Gastroesophageal sphincter (tissue), 4 donors: ENCODE measurements around the gene SGCD. TPM values are rescaled to one million over a fixed set of nuclear protein-coding genes. Genes with fewer than 3 reads are reported as not detected.
A peak's percentile ranks its signal among the peaks of the same experiment; 100 is the strongest.

Experiments
- ATAC-seq: fragments of 150-250 bp; one replicate; pipeline ENCODE4 v1.9.1; 2016; ENCODE audit warnings: mild to moderate bottlenecking, moderate library complexity
- H3K27ac ChIP-seq, 4 donors: fragments of 200-600 bp; sonication (generic) in 3 of 4; 1 replicate in 3 of 4; 2 replicates in 1 of 4; pipeline ENCODE4 v1.5.1; 2016 to 2019
- H3K27me3 ChIP-seq: fragments of 200-600 bp; sonication (generic); one replicate; pipeline ENCODE4 v1.5.1; 2019
- H3K36me3 ChIP-seq, 2 donors: fragments of 200-600 bp; sonication (generic); one replicate each; pipeline ENCODE4 v1.5.1; 2019; ENCODE audit warnings: control low read depth in 1 of 2
- H3K4me1 ChIP-seq, 3 donors: fragments of 200-600 bp; sonication (generic); 1 replicate in 2 of 3; 2 replicates in 1 of 3; pipeline ENCODE4 v1.5.1; 2016 to 2019; ENCODE audit warnings: control low read depth in 2 of 3
- H3K4me3 ChIP-seq, 2 donors: fragments of 200-600 bp; sonication (generic); one replicate each; pipeline ENCODE4 v1.5.1; 2019; ENCODE audit warnings: mild to moderate bottlenecking in 1 of 2, moderate library complexity in 1 of 2
- H3K9me3 ChIP-seq, 3 donors: fragments of 200-600 bp; sonication (generic); one replicate each; pipeline ENCODE4 v1.5.1; 2017 to 2019; ENCODE audit warnings: control low read depth in 2 of 3
- EP300 ChIP-seq: sonication (generic); formaldehyde crosslinking; IDR thresholded peaks from one replicate; pipeline ENCODE4 v1.6.1; 2017; ENCODE audit warnings: antibody characterized with exemption, mild to moderate bottlenecking
- POLR2A ChIP-seq, 2 donors: fragments of 450-650 bp; IDR thresholded peaks; one replicate each; pipeline ENCODE4 v1.6.1; 2017; ENCODE audit warnings: antibody characterized with exemption in 2 of 2, mild to moderate bottlenecking in 2 of 2, moderate library complexity in 1 of 2
- POLR2AphosphoS5 ChIP-seq: sonication (generic); formaldehyde crosslinking; IDR thresholded peaks from one replicate; pipeline ENCODE4 v1.6.1; 2017; ENCODE audit warnings: antibody characterized with exemption
- WGBS, 2 donors: methylation state at CpG; one replicate each; pipeline ENCODE4 v1.1.5; 2018; ENCODE audit warnings: low coverage in 1 of 2; 5-methylcytosine and 5-hydroxymethylcytosine counted together
- total RNA-seq, 4 donors: library from RNA; depleted of rRNA; stranded (reverse); fragments of >200 nt; gene quantifications; one replicate each; pipeline ENCODE4 v1.1.0, GENCODE V29; 2016
- TF ChIP-seq, protein P1 (sequence below), 4 experiments: fragments of 200-600 bp in 2 of 4; fragments of 450-650 bp in 2 of 4; sonication (generic) in 1 of 4; IDR thresholded peaks; one replicate each; pipeline ENCODE4 v1.5.1; 2017 to 2019; ENCODE audit warnings: antibody characterized with exemption in 4 of 4, mild to moderate bottlenecking in 2 of 4, moderate library complexity in 2 of 4

The SGCD gene
- total RNA-seq, 4 donors from 2014 or later = 8.8 to 61.3 (median 33.7) TPM

DNA sequence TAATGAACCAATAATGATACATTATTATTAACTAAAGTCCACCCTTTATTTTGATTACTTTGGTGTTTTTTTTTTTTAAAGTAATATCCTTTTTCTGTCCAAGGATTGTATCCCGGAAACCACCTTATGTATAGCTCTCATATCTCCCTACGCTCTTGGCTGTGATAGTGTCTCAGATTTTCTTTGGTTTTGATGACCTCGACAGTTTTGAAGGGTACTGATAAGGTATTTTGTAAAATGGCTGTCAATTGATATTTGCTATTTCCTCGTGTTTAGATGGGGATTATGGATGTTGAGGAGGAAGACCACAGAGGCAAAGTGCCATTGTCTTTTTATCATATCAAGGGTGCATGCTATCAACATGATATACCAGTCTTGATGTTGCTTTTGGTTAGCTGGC is 259.0 kb downstream of the SGCD start:
- TF ChIP-seq, protein P1, sequence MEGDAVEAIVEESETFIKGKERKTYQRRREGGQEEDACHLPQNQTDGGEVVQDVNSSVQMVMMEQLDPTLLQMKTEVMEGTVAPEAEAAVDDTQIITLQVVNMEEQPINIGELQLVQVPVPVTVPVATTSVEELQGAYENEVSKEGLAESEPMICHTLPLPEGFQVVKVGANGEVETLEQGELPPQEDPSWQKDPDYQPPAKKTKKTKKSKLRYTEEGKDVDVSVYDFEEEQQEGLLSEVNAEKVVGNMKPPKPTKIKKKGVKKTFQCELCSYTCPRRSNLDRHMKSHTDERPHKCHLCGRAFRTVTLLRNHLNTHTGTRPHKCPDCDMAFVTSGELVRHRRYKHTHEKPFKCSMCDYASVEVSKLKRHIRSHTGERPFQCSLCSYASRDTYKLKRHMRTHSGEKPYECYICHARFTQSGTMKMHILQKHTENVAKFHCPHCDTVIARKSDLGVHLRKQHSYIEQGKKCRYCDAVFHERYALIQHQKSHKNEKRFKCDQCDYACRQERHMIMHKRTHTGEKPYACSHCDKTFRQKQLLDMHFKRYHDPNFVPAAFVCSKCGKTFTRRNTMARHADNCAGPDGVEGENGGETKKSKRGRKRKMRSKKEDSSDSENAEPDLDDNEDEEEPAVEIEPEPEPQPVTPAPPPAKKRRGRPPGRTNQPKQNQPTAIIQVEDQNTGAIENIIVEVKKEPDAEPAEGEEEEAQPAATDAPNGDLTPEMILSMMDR (IDR thresholded peaks at IDR 0.05) = no peak
- TF ChIP-seq POLR2AphosphoS5 (no peak), POLR2A (IDR thresholded peaks at IDR 0.05) (no peak), EP300 (no peak)
- no peaks in the 10 kb centered on the region for H3K27me3 ChIP-seq
- H3K9me3 ChIP-seq = no peaks in the 10 kb centered on the region
- H3K36me3 ChIP-seq = no peaks in the 10 kb centered on the region
- peaks cover 7 to 85% (median 18%) of the 10 kb centered on the region in 3 donors for H3K4me1 ChIP-seq
- no peak for ATAC-seq
- no peak overlapping the region for H3K4me3 ChIP-seq
- peak overlapping the region; percentile 66 to 99 (median 84) for H3K27ac ChIP-seq
- 92 to 93% methylated on average over 2 to 4 of the region's 4 CpGs for WGBS, 2 donors

GRCh38 chr5:156587012-156587411 is 260.0 kb downstream of the SGCD start:
- H3K4me3 ChIP-seq = no peak overlapping the region
- WGBS, 2 donors = 21 to 46% methylated on average over 2 of the region's 2 CpGs
- peaks cover 7 to 84% (median 18%) of the 10 kb centered on the region in 3 donors for H3K4me1 ChIP-seq
- H3K36me3 ChIP-seq = no peaks in the 10 kb centered on the region
- H3K27me3 ChIP-seq = no peaks in the 10 kb centered on the region
- no peaks in the 10 kb centered on the region for H3K9me3 ChIP-seq
- TF ChIP-seq POLR2A (IDR thresholded peaks at IDR 0.05) (no peak), EP300 (no peak)
- ATAC-seq = no peak
- H3K27ac ChIP-seq = peak overlapping the region; percentile 68 to 99 (median 84)

DNA sequence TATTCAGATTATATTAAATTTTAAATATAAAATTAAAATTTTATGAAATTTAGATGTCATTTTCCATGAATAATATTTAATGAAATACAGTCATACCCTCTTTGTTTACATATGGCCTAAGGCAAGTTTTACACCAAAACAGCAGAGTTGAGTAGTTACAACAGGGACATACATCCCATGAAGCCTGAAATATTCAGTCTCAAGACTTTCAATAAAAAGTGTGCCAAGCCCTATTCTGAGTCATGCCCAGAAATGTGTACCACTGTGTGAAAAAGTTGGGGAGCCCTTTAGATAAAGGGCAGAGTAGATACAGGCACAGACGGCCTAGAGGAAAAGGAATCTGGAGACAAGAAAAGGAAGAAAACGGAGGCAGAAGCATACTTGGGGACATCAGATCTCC is 261.3 kb downstream of the SGCD start:
- peak overlapping the region in 2 of 4 donors; percentile 81 to 87 for H3K27ac ChIP-seq
- no peak for TF ChIP-seq POLR2AphosphoS5
- TF ChIP-seq, protein P1 (IDR thresholded peaks at IDR 0.05) = no peak
- no peak for TF ChIP-seq EP300
- no peak for TF ChIP-seq POLR2A (IDR thresholded peaks at IDR 0.05)
- WGBS, 2 donors = 74 to 86% methylated on average over 1 to 2 of the region's 2 CpGs
- no peaks in the 10 kb centered on the region for H3K9me3 ChIP-seq
- H3K4me1 ChIP-seq = peaks cover 7 to 75% (median 18%) of the 10 kb centered on the region in 3 donors
- no peak overlapping the region for H3K4me3 ChIP-seq
- H3K36me3 ChIP-seq = no peaks in the 10 kb centered on the region
- H3K27me3 ChIP-seq = no peaks in the 10 kb centered on the region
- no peak for ATAC-seq

DNA sequence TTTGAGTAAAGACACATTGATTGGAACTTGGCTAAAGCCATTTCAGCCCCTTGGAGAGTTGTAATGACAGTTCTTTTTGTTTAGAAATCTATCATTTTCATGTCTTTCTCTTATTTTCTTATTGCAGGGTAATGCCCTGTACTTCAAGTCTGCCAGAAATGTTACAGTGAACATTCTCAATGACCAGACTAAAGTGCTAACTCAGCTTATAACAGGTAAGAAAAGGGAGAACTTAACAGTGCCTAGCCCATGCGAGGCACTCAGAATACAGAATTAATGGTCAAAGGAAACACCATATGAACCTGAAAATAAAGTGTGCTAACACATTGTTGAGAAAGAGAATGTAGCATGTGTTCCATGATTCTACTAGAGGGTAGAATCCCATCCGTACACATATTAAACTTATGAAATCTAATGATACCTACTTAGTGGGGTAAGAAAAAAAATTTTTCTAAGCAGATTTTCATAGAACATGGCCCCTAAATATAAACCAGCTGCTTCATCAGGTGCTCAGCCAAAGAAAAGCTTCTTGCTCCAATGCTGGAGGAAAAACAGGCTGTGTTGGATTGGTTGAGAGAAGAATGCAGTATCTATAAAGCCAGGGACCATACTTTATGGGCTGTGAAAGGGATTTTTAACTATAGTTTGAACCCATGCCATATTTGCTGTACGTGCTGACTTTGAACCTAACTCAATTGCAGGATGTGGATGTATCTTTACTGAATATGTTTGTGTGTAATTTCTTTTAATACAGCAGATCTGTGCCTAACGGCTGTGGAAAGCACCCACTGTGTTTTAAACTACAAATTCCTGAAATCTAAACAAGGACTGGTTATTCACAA is 262.4 kb downstream of the SGCD start:
- WGBS, 2 donors = 39 to 70% methylated on average over 2 to 4 of the region's 4 CpGs
- TF ChIP-seq EP300 = no peak
- no peak for TF ChIP-seq POLR2AphosphoS5
- TF ChIP-seq, protein P1 (IDR thresholded peaks at IDR 0.05) = no peak
- TF ChIP-seq POLR2A (IDR thresholded peaks at IDR 0.05) = no peak
- H3K9me3 ChIP-seq = no peaks in the 10 kb centered on the region
- H3K27me3 ChIP-seq = no peaks in the 10 kb centered on the region
- H3K36me3 ChIP-seq = no peaks in the 10 kb centered on the region
- peak overlapping the region; percentile 18 to 58 (median 32) for H3K27ac ChIP-seq
- ATAC-seq = no peak
- H3K4me1 ChIP-seq = peaks cover 7 to 71% (median 17%) of the 10 kb centered on the region in 3 donors
- H3K4me3 ChIP-seq = no peak overlapping the region

- Histone ChIP-seq H3K9me3 (no peaks in the 10 kb centered on the region), H3K27ac (peak overlapping the region; percentile 18 to 58 (median 32)), H3K36me3 (no peaks in the 10 kb centered on the region), H3K4me1 (peaks cover 7 to 65% (median 20%) of the 10 kb centered on the region in 3 donors), H3K27me3 (no peaks in the 10 kb centered on the region), H3K4me3 (no peak overlapping the region)
- 40 to 68% methylated on average over 4 of the region's 4 CpGs for WGBS, 2 donors
- ATAC-seq = no peak
- TF ChIP-seq POLR2A (IDR thresholded peaks at IDR 0.05) = no peak
- TF ChIP-seq, protein P1 (IDR thresholded peaks at IDR 0.05) = no peak
- TF ChIP-seq POLR2AphosphoS5 = no peak
- TF ChIP-seq EP300 = no peak
Observed at GRCh38 chr5:156589946-156590216, 262.9 kb downstream of the SGCD start.
